Left hindlimb (tissue), 1 donor: Measurements from ENCODE around the gene CKS1B.
A peak's percentile ranks its signal among the peaks of the same experiment; 100 is the strongest.

Experiments used
- DNase-seq: peaks from one replicate; pipeline ENCODE4 v3.0.0-alpha.2; 2018

CKS1B gene

DNA sequence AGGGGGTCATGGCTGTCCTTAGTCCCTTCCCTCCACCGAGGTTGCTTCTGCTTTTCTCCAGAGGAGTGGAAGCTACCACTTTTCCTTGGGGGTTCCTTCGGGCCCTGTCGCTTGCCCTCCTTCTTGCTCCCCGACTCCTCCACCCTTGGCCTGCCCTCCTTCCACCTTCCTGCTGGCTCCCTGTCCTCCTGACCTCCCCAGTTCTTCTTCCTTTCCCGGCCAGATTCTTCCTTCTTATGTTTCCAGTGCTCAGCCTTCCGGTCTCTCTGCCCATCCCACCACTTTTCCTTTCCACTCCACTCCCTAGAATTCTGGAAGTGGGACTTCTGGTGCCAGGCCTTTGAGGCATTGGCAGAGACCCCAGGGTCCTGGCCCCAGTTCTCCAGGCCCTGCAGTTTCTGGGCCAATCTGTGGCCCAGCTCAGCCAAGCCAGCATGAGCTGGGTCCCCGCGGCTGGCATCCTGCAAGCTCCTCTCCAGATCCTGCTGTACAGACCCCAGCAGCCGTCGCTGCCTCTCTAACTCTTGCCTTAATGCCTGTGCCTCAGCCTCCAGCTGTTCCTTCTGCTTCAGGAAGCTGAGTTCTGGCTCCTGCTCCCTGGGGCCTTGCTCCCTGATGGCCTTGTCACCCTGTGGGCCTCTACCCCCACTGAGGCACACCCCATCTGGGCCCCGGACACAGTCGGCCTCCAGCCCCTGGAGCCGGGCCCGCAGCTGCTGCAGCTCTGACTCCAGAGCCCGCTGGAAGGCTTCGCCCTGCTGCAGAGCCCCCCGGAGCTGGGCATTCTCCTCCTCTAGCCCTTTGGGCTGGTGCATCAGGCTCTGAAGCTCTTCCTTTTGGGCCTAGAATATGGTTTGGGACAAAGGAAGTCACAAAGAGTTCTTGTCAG is 28.3 kb upstream of the CKS1B start:
- DNase-seq: no peak

- DNase-seq: no peak
These were observed 26.4 kb upstream of the CKS1B start for GRCh38 chr1:154948079-154948478.

DNA sequence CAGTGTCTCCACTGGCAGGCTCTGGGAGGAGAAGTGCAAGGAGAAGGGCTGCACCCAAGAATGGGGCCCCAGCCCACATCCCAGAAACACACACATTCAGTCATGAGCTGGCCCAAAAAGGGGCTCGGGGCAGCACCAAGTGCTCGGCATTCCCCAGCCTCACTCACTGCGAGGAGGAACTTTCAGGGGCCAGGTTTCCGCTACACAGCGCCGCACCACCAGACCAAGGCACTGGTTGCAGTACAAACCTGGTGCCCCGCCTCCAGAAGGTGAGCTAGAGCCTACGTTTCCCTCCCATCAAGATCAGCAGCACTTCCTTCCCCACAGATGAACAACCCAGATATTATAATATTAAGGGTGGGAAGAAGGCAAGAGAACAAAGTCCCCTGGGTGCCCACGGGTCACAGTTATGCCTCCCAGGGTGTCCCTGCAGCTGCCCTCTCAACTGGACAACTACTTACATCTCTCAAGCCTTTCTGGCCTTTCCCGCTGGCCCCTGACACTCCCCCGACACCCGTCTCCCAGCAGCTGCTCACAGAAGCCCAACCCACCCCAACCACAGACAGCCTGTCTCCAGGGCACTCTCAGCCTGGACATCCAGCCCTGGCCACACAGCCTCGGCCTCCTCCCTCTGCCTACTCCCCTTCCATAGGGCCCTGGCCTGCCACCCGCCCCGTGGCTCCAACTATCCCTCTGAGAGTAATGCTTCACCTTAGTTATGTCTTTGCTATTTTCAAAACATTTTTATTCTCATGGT is 22.4 kb upstream of the CKS1B start:
- no peak for DNase-seq

- no peak for DNase-seq
These were observed 21.8 kb upstream of the CKS1B start for GRCh38 chr1:154952664-154953063.

DNA sequence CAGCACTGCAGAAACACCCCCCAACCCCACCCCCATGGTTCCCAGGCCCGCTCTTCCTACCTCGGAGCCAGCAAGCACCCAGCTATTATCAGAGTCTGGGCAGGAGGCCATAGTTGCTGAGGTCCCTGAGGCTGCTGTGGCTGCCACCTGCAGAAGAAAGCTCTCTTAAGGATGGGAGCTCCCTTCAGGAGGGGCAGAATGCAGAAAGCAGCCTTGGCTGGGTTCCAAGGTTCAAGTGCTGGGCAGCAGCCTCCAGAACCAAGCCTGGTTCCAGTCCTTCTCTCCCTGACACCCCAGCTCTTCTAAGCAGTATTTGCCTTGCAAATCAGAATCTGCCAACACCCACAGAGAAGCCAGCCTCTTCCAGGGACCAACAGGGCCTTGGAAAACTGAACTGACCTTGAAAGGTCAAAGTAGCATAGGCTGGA is 20.9 kb upstream of the CKS1B start:
- DNase-seq: no peak

- DNase-seq: peak; percentile 11
These were observed 19.9 kb upstream of the CKS1B start for GRCh38 chr1:154954541-154954940.

GRCh38 chr1:154955039-154955717 is 19.3 kb upstream of the CKS1B start:
- DNase-seq: peak; percentile 64

DNA sequence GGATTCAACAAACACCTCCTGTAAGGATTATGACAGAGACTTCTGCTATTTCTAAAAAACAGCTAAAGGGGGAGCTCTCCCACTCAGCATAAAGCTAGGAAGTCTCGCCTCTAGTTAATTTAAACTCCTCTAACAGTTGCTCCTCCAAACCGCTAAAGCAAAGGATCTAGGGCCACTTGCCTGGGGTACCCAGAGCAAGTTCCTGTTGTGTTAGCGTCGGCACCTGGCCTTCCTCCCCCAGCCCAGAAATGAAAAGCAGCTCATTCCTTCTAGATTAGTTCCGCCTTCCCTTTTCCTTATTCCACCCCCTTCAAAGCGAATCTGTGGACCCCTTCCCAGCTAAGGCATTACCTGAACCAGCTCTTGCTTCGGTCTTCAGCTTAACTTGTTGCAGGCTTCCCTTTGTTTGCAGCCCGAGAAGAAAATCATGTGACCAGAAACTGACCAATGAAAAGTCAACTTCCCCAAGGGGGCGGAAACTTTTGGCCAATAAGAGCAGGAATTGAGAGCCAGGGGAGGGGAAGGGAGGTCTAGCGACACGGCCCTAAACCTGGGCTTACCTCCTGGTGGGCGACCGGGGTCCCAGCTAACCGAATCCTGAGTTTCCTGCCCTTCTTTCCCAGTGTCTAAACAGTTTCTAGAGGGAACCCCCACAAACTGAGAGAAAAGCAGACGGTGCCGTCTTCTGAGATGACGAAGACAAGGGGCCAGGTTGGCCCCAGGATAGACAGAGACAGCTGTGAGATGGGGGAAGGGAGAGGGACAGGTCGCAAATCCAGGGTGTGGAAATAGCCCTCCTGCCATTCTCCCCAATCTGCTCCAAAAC is 18.6 kb upstream of the CKS1B start, which contains the start of gene PBXIP1:
TSS of gene PBXIP1 (minus strand) at position 382 of the 826 bp plus-strand sequence. CDS start 2,378 bp downstream, outside the sequence.
- peak; percentile 90 for DNase-seq

GRCh38 chr1:154956544-154956941 is 17.9 kb upstream of the CKS1B start:
- DNase-seq: peak; percentile 58

GRCh38 chr1:154957091-154957657 is 17.3 kb upstream of the CKS1B start:
- peak; percentile 25 for DNase-seq

DNA sequence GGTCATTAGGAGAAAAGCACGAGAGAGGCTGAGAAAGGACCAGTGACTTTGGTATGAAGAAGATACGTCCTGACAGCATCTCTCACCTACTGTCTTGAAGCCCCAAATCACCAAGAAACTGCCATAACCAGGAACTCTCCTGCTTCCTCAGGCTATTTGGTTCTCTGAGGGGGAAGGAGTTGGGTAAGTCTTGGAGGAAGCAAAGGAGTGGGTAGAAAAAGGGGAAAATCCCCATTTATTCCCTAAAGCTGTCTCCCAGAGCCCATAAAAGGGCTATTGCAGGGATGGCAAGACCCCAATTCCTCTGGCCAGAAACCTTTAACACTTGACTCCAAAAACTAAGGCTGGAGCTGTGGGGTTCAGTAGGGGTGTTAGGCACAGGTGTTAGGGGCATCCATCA is 16.4 kb upstream of the CKS1B start:
- DNase-seq: no peak

GRCh38 chr1:154958681-154959425 is 15.6 kb upstream of the CKS1B start:
- DNase-seq: no peak

DNA sequence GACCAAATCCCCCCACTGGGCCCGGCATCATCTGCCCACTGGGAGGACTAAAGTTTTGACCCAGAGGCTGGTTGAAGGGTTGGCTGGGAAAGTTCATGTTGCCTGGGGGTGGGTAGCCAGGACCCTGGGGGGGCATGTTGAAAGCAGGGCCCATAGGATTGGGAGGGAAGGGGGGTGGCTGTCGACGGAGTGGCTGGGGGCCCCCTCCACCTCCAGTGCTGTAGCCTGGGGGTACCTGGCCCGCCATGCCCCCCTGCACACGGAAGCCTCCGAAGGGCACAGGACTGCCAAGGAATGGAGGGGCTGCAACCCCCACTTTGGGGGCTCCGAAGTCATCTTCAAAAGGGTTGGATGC is 15.1 kb upstream of the CKS1B start:
- no peak for DNase-seq

DNA sequence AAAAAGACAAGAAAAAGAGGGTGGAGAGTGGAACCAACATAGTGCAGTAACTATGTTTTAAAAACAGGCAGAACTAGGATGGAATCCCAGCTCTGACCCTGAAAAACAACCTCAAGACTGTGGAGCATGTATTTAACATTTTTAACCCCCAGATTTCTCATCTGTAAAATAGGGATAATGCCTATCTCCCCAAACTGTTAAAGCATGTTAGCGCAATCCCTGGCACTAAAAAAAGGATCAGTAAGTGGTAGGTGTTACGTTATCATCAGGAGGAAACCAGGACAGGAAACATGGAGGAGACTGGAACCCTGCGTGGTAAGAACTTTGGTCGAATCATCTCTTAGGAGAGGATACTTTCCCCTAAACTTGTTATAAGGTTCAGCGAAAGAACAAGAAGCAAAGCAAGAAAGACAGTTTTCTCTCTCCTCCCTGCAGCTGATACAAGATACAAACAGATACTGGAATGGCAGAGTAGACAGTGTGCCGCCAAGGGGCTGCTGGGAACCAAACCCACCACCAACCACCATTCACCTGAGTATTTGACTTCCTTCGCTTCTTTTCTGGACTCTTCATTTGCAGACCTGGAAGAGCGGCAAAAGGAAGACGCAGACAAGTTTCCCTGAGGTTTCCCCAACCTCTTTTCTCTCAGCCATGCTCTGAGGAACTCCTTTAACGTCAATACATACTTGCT is 13.9 kb upstream of the CKS1B start:
- no peak for DNase-seq

GRCh38 chr1:154961207-154962155 is 13.0 kb upstream of the CKS1B start, which contains the start of gene PYGO2:
TSS of gene PYGO2 (minus strand) at chr1:154961782. CDS start at chr1:154961576, 206 bp downstream.
- peak; percentile 88 for DNase-seq

- DNase-seq: no peak
These were observed 12.2 kb upstream of the CKS1B start for GRCh38 chr1:154962156-154962749.

- DNase-seq: no peak
These were observed 11.6 kb upstream of the CKS1B start for GRCh38 chr1:154962795-154963330.

GRCh38 chr1:154963643-154964042 is 10.8 kb upstream of the CKS1B start:
- no peak for DNase-seq

DNA sequence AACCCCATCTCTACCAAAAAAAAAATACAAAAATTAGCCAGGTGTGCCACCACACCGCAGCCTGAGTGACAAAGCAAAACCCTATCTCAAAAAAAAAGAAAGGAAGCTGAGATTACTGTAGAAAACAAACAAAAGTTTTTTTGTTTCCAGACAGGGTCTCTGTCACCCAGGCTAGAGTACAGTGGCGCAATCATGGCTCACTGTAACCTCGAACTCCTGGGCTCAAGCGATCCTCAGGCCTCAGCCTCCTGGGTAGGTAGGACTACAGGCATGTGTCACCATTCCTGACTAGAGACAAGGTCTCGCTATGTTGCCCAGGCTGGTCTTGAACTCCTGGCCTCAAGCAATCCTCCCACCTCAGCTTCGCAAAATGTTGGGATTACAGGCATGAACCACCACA is 10.1 kb upstream of the CKS1B start:
- peak; percentile 17 for DNase-seq
